GM19035 (cell line): ENCODE results near the gene PGBD5.

Source experiments
- ATAC-seq: cut with Tn5 transposase; IDR thresholded peaks from one replicate; pipeline ENCODE4 v1.9.1; 2021; ENCODE audit not compliant: unreplicated experiment

PGBD5 gene

DNA sequence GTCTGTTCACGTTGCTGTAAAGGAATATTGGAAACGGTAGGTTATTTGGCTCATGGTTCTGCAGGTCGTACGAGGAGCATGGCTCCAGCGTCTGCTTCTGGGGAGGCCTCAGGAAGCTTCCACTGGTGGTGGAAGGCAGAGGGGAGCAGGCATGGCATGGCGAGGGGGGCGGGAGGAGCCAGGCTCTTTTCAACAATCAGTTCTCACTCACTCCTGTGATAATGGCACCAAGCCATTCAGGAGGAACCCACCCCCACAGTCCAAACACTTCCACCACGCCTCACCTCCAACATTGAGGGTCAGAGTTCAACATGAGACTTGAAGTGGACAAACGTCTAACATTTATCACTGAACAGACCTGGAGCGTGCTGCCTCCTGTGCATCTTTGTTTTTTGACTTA lies 141.2 kb downstream of the PGBD5 start:
- ATAC-seq = no peak

- ATAC-seq = no peak
Observed at GRCh38 chr1:230283678-230284077, 142.5 kb downstream of the PGBD5 start.

DNA sequence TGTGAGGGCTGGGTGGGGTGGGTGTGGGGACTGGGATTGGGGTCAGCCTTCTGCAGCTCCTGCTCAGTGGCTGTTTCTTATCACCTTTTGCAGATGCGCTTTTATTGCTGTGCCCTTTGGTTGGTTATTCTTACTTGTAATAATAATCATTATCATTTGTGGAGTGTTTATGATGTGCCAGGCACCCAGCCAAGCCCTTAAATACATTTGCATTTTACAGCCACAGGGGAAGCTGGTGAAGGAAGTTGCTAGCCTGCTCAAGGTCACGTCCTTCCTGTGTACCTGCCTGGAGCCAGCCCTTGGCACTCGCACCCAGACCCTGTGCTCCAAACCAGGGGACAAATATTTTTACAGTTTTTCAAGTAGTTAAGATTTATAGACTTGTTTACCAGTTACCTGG lies 144.0 kb downstream of the PGBD5 start:
- no peak for ATAC-seq

DNA sequence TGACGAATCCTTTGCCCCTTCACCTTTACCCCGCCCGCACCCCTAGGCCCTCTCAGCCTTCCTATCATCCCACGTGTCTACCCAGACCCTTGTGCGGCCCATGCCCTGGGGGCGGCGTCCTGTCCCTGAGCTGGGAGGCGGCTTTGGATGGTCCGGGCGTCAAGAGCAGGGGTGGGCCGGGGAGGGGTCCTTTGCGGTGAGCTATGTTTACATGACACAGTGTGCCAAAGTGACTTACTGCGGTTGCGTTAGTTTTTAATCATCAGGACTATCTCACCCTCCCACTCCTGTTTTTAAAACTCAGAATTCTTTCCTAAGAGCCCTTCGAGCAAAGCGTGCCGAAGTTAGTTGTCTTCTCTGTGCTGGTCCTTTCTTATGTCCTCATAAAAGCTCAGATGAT lies 144.6 kb downstream of the PGBD5 start:
- no peak for ATAC-seq

- ATAC-seq = no peak
Observed at GRCh38 chr1:230280906-230281413, 145.2 kb downstream of the PGBD5 start.

DNA sequence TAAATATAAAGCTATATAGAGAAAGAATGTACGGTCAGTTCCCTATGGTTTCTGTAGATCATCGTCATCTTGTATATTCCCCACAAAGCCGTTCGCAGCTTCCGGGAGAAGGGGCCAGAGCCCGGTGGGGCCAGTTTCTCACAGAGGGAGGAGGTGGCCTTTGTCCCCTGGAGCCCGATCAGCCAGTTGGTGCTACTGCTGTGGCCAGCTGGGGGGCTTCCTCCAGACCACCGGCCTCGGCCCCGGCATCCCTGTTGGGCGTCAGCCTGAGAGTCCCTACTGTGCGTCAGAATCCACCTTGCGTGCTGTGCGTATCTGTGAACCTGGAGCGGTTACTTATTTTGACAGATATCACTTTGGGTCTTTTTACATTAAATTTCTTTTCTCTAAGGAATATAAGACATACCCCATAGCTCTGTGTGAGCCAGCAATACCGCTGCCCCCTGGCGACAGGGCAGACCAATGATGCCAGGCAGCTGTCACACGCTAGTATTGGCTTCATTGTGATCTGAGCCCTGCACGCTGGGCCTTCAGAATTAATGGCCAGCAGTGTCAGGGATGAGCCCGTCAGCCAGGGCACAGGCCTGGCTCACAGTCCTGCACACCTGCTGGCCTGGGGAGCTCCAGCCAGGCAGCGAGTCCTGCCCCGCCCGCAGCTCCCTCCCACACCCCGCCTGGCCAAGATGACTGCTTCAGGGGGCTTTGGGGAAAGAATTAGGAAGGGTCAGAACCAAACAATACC lies 145.9 kb downstream of the PGBD5 start:
- ATAC-seq = no peak

- ATAC-seq = no peak
Observed at GRCh38 chr1:230279583-230279945, 146.6 kb downstream of the PGBD5 start.

GRCh38 chr1:230278871-230279582 lies 147.1 kb downstream of the PGBD5 start:
- no peak for ATAC-seq

DNA sequence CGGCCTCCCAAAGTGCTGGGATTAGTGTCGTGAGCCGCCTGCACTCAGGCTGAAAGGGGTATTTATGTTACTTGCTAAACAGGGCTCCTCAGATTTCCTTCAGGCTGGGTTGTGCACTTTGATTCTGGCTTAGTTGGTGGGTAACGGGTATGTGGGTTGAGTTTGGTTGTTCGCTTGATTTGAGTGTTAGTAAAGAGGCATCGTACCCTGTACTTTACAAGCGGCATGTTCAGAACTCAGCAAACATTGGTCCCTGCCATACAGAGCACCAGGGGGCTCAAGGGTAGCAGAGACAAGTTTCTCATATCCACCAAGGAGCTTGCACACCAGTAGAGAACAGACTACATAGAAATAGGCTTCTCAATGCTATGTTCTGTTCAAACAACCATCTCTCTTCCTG lies 147.8 kb downstream of the PGBD5 start:
- no peak for ATAC-seq

DNA sequence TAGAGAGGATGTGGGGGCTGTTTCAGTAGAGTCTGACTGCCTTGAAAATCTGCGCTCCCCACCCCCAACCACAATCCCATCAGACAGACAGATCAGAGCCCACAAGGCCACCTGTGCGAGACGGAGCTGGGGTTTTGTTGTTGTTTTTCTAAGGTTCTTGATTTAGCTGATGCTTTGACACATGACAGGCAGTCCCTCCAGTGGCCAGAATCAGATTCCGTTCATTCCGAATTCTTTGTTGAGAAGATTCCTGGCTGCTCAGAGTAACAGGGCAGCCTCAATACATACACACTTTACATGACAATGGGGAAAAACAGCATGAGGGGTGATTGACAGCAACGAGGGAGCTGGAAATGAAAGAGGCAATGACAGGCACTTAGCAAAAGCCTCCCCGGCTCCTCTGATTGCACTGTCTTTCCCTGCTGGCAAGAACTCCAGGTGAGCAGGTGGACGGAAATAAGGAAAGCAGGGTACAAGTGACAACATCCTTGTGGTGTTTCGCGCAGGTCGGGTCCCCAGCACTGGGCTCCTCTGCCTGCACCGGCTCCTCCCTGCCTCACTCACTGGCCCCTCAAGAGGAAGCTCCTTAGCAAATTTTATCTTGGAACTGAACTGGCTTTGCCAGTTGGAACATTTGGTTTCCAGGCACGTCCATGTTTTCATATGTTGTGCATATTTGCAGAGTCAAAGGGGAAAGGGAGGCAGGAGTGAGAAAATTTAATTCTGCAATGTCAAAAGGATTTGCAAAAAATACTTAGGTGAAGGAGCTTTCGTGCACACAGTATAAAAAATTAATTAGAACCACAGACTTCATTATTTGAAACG lies 148.7 kb downstream of the PGBD5 start:
- ATAC-seq = no peak

- ATAC-seq = no peak
Observed at GRCh38 chr1:230276401-230276800, 149.7 kb downstream of the PGBD5 start.

- ATAC-seq = no peak
Observed at GRCh38 chr1:230274254-230274653, 151.9 kb downstream of the PGBD5 start.

- ATAC-seq = no peak
Observed at GRCh38 chr1:230273141-230273710, 152.9 kb downstream of the PGBD5 start.

GRCh38 chr1:230272557-230272956 lies 153.6 kb downstream of the PGBD5 start:
- no peak for ATAC-seq

DNA sequence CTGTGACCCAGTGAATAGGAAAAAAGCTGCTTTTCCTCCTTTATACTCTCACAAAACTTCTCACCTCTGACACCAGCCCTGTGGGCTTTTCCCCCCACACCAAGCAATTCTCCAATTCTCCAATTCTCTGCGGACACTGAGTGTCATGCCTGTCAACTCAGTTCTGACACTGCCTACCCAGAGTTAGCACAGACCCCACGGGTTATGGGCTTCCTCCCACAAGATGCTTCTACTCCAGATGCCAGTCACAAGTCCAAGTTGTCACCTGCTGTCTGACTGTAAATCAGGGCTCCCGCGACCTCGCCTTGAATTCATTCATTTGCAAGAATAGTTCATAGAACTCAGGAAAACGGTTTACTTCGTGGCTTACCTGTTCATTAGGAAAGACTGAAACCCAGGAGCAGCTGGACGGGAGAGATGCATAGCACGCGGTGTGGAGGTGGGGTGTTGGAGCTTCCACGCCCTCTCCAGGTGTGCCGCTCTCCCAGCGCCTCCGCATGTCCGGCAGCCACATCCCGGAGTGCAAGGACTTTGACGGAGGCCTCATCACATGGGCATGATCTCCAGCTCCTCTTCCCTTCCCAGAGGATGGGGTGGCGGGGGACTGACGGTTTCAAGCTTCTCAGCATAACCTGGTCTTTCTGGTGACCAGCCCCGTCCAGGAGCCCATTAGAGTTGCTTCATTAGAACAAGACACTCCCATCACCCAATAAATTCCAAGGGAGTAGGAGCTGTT lies 154.7 kb downstream of the PGBD5 start:
- no peak for ATAC-seq

GRCh38 chr1:230270559-230271281 lies 155.4 kb downstream of the PGBD5 start:
- ATAC-seq = no peak

DNA sequence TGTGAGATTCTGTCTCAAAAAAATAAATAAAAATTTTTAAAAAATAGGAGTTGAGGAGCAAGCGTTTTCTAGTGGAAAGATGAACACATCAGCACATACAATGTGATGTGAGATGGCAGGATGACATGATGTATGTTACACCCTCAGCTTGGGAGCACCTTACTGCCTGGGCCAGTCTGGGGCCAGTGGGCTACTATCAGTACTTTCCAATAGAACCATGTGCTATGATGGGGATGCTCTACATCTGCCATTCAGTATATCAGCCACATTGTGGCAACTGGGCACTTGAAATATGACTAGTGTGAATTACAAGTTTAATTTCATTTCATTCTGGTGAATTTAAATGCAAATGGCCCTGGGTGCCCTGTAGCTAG lies 156.0 kb downstream of the PGBD5 start:
- ATAC-seq = no peak

DNA sequence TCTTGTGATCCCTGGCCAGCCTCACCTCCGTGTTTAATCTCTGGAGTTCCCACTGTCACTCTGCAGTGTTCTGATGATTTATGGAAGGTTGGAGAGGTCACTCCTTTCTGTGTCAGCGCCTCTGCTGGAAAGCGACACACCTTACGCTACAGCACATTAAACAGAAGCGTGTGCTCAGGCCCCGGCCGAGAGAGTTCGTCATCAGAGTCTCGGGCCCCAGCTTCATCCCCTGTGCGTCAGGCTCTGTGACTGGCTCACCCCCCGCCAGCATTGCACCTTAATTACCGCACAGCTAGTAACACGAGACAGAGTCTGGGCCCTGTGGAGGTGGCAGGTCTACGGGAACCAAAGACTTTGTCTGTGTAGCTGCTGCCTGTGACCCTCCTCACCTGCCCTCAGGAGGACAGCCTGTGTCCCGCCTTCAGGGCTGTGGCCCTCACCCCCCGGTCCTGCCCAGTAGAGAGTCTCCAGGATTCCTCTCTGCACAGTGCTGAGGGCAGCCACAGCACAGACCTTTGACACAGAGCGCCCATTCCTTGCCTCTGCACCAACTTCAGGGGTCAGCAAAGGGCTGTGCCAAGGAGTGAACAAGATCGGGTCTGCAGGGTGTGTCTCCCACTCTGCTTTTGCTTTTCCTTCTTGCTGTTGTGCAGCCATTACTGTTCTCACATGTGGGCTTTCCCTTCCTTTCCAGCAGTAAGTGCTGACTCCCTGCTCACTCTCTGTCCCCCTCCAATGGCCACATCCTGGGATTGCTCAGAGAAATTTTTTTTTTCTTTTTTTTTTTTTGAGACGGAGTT lies 157.6 kb downstream of the PGBD5 start:
- no peak for ATAC-seq
